Gastroesophageal sphincter (tissue), 3 donors: ENCODE measurements around the gene TEX13B.

Experiments used
- POLR2A ChIP-seq, 2 donors: fragments of 450-650 bp; IDR thresholded peaks; one replicate each; pipeline ENCODE4 v1.6.1; 2017; ENCODE audit warnings: antibody characterized with exemption in 2 of 2, mild to moderate bottlenecking in 2 of 2, moderate library complexity in 1 of 2
- POLR2AphosphoS5 ChIP-seq: sonication (generic); formaldehyde crosslinking; IDR thresholded peaks from one replicate; pipeline ENCODE4 v1.6.1; 2017; ENCODE audit warnings: antibody characterized with exemption
- TF ChIP-seq, protein P1 (sequence below), 4 experiments: fragments of 200-600 bp in 2 of 4; fragments of 450-650 bp in 2 of 4; sonication (generic) in 1 of 4; IDR thresholded peaks; one replicate each; pipeline ENCODE4 v1.5.1; 2017 to 2019; ENCODE audit warnings: antibody characterized with exemption in 4 of 4, mild to moderate bottlenecking in 2 of 4, moderate library complexity in 2 of 4

DNA sequence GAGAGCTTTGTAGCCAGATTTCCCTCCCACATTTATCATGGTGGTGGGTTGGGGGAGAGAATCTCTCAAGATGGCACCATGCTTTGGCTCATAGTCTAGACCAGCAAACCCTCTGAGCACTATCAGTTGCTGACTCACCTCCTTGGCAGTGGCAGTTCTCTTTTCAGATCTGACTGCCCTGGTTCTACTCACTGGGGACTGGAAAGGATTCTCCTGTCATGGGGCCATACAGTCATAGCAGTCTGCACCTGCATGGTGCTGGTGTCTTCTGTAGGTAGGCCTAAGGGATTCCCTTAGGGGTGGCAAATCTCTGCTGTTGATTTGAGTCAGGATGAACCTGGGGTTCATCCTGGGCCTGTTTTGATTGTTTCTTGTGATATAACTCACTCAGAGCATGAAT, 2.6 kb downstream of the TEX13B start:
- no peak for TF ChIP-seq POLR2A (IDR thresholded peaks at IDR 0.05)
- TF ChIP-seq, protein P1, sequence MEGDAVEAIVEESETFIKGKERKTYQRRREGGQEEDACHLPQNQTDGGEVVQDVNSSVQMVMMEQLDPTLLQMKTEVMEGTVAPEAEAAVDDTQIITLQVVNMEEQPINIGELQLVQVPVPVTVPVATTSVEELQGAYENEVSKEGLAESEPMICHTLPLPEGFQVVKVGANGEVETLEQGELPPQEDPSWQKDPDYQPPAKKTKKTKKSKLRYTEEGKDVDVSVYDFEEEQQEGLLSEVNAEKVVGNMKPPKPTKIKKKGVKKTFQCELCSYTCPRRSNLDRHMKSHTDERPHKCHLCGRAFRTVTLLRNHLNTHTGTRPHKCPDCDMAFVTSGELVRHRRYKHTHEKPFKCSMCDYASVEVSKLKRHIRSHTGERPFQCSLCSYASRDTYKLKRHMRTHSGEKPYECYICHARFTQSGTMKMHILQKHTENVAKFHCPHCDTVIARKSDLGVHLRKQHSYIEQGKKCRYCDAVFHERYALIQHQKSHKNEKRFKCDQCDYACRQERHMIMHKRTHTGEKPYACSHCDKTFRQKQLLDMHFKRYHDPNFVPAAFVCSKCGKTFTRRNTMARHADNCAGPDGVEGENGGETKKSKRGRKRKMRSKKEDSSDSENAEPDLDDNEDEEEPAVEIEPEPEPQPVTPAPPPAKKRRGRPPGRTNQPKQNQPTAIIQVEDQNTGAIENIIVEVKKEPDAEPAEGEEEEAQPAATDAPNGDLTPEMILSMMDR (IDR thresholded peaks at IDR 0.05): no peak
- TF ChIP-seq POLR2AphosphoS5: no peak
